Liver (tissue), 3 donors: ENCODE data around the gene CD36.

ENCODE experiments used
- CTCF ChIP-seq: fragments of 150-350 bp; IDR thresholded peaks from 2 replicates; pipeline ENCODE4 v1.5.1; 2017; ENCODE audit warnings: improper control_type of control experiment, low read depth, low read length; ENCODE audit not compliant: missing input control
- EGR1 ChIP-seq, 2 donors: IDR thresholded peaks; 2 replicates each; pipeline ENCODE4 v1.6.1; 2016 to 2018; ENCODE audit warnings: antibody characterized with exemption in 2 of 2, low read depth in 2 of 2
- HNF4G ChIP-seq: IDR thresholded peaks from 2 replicates; pipeline ENCODE4 v1.6.1; 2016; ENCODE audit warnings: antibody characterized with exemption
- MAX ChIP-seq: IDR thresholded peaks from 2 replicates; pipeline ENCODE4 v1.6.1; 2016; ENCODE audit warnings: antibody characterized with exemption
- RAD21 ChIP-seq, 2 donors: IDR thresholded peaks; 2 replicates each; pipeline ENCODE4 v1.6.1; 2016; ENCODE audit warnings: antibody characterized with exemption in 2 of 2, mild to moderate bottlenecking in 2 of 2
- SP1 ChIP-seq: IDR thresholded peaks from 2 replicates; pipeline ENCODE4 v1.6.1; 2018; ENCODE audit warnings: antibody characterized with exemption, mild to moderate bottlenecking
- YY1 ChIP-seq: IDR thresholded peaks from 2 replicates; pipeline ENCODE4 v1.6.1; 2016; ENCODE audit warnings: antibody characterized with exemption, mild to moderate bottlenecking
- TF ChIP-seq, protein P1 (sequence below): IDR thresholded peaks from 2 replicates; pipeline ENCODE4 v1.6.1; 2016; ENCODE audit warnings: antibody characterized with exemption, mild to moderate bottlenecking
- TF ChIP-seq, protein P2 (sequence below): IDR thresholded peaks from 2 replicates; pipeline ENCODE4 v1.6.1; 2016; ENCODE audit warnings: antibody characterized with exemption
- donor health status: healthy.
- donor health status: healthy.

DNA sequence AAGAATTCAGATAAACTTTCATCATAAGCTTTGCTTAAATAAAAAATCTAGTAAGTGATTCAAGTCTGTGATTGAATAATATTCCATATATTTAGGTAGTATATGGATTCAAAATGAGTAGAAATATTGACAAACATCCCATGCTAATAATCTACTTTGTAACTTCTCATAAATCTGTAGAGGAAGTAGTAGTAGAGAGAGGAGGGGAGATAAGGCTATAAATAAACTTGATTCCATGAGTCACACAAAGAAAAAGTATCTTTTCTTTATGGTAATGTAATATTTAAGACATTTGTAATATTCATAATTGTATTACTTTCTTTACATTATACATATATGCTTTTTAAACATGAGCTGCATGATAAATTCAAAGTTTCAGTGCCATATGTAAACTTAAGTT is 25.6 kb upstream of the CD36 start:
- no peak for TF ChIP-seq CTCF
- no peak for TF ChIP-seq MAX
- TF ChIP-seq YY1, result no peak
- TF ChIP-seq, protein P1, sequence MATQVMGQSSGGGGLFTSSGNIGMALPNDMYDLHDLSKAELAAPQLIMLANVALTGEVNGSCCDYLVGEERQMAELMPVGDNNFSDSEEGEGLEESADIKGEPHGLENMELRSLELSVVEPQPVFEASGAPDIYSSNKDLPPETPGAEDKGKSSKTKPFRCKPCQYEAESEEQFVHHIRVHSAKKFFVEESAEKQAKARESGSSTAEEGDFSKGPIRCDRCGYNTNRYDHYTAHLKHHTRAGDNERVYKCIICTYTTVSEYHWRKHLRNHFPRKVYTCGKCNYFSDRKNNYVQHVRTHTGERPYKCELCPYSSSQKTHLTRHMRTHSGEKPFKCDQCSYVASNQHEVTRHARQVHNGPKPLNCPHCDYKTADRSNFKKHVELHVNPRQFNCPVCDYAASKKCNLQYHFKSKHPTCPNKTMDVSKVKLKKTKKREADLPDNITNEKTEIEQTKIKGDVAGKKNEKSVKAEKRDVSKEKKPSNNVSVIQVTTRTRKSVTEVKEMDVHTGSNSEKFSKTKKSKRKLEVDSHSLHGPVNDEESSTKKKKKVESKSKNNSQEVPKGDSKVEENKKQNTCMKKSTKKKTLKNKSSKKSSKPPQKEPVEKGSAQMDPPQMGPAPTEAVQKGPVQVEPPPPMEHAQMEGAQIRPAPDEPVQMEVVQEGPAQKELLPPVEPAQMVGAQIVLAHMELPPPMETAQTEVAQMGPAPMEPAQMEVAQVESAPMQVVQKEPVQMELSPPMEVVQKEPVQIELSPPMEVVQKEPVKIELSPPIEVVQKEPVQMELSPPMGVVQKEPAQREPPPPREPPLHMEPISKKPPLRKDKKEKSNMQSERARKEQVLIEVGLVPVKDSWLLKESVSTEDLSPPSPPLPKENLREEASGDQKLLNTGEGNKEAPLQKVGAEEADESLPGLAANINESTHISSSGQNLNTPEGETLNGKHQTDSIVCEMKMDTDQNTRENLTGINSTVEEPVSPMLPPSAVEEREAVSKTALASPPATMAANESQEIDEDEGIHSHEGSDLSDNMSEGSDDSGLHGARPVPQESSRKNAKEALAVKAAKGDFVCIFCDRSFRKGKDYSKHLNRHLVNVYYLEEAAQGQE, result no peak
- TF ChIP-seq RAD21 (IDR thresholded peaks at IDR 0.05), result no peak
- TF ChIP-seq EGR1 (IDR thresholded peaks at IDR 0.05; ENCODE audit: low read depth in 2 of 2), result no peak
- no peak for TF ChIP-seq SP1
- TF ChIP-seq, protein P2, sequence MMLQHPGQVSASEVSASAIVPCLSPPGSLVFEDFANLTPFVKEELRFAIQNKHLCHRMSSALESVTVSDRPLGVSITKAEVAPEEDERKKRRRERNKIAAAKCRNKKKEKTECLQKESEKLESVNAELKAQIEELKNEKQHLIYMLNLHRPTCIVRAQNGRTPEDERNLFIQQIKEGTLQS, result no peak
- TF ChIP-seq HNF4G, result no peak
